HG03521 (cell line): ENCODE measurements around the gene TTPAL.

Source experiments
- ATAC-seq: cut with Tn5 transposase; IDR thresholded peaks from one replicate; pipeline ENCODE4 v1.9.1; 2021; ENCODE audit warnings: mild to moderate bottlenecking, moderate library complexity; ENCODE audit not compliant: unreplicated experiment

TTPAL gene

GRCh38 chr20:44439318-44439717 lies 36.4 kb upstream of the TTPAL start:
- no peak for ATAC-seq

GRCh38 chr20:44442298-44443070 lies 33.2 kb upstream of the TTPAL start:
- ATAC-seq: no peak

GRCh38 chr20:44445742-44446710 lies 29.6 kb upstream of the TTPAL start:
- no peak for ATAC-seq

- no peak for ATAC-seq
Measured at GRCh38 chr20:44447827-44448419, 27.8 kb upstream of the TTPAL start.

GRCh38 chr20:44448753-44449546 lies 26.7 kb upstream of the TTPAL start:
- no peak for ATAC-seq

- ATAC-seq: no peak
Measured at GRCh38 chr20:44449864-44450263, 25.8 kb upstream of the TTPAL start.

DNA sequence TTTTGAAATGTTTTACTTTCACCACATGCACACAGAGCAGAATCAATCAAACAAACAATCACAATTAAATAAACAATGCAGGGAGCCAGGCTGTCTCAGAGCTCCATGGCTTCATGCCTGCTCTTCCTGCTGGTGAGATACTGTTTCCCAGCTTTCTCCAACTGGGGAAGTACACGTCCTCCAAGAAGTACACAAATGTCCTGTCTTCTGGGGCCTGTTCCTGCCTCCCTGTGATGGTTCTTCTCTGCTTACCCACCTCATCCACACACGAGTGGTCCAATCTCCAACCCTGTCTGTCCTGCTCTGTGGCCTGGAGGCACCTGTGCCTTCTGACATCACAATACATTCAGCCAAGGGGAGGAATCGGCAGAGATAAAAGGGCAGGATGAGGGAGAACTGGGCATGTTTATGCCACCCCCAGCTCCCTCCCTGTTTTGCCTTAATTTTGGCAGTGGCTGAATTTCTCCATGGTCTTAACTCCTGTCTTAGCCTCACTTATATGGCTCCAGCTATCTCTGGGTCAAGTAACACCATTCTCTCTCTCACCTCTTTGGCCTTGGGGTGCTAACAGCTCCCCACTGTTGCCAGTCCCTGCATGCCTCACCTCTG lies 25.3 kb upstream of the TTPAL start:
- no peak for ATAC-seq

- no peak for ATAC-seq
Measured at GRCh38 chr20:44450903-44451450, 24.7 kb upstream of the TTPAL start.

DNA sequence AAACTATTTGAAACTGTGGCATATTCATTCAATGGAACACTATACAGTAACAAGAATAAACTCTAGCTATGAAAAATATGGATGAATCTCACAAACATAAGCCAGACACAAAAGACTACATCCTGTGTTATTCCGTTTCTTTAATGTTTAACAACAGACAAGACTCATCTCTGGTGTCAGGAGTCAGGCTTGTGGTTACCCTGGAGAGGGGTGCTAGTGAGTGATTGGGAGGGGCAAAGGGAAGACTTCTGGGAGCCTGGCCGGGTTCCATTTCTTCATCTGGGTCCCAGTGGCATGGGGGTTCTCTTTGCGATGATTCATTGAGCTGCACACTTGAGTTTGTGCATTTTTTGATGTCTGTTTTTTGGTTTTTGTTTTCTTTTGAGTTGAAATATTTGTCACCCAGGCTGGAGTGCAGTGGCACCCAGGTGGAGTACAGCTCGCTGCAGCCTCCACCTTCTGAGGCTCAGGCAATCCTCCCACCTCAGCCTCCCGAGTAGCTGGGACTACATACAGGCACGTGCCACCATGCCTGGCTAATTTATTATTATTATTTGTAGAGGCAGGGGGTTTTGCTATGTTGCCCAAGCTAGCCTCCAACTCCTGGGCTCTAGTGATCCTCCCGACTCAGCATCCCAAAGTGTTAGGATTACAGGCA lies 21.2 kb upstream of the TTPAL start:
- no peak for ATAC-seq

GRCh38 chr20:44455126-44455525 lies 20.5 kb upstream of the TTPAL start:
- no peak for ATAC-seq

GRCh38 chr20:44456611-44457010 lies 19.1 kb upstream of the TTPAL start:
- ATAC-seq: no peak

DNA sequence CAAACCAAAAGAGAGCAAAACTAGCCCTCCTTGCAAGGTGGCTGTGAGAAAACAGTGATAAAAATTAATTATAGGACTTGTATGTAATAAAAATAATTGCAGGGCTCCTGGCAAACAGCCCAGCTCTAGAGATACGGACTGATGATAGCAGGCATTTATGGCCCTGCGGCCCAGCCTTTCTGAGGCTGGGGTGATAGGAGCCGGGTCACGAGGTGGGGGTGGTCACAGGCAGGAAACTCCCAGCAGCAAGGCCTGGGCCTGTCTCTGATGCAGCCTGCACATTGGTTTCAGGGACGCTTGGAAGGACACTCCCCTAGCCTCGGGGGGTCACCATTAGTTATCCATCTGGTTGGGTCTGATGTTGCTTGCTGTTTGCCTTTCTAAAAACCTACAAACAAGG lies 18.7 kb upstream of the TTPAL start:
- ATAC-seq: no peak

- no peak for ATAC-seq
Measured at GRCh38 chr20:44459271-44459670, 16.4 kb upstream of the TTPAL start.

- no peak for ATAC-seq
Measured at GRCh38 chr20:44460795-44461141, 14.9 kb upstream of the TTPAL start.

DNA sequence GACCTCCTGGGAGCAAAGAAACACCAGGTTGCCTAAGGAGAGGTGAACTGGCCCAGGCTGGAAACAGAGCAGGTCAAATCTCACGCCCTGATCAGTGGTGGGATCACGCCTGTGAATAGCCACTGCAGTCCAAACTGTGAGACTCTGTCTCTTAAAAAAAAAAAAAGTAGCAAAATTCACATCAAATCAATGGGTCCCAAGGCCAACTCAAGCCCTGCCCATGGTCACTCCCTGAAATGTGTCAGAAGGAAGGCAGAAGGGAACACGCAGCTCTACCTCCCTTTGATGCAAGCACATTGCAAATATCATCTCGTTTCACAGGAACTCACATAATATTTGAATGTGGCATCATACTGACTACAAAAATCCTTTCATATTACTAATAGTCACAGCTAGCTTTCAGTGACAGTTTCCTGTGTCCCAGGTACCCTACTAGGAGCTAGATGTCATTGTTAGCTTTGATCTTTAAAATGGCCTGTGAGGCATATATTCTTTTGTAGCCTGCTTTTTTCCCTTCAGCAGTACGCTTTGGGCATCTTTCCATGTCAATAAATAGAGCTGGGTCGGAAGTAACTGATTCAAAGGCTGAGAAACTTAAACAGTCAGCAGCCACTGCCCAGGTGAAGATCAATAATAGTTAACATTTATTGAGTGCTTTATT lies 14.4 kb upstream of the TTPAL start:
- ATAC-seq: no peak

DNA sequence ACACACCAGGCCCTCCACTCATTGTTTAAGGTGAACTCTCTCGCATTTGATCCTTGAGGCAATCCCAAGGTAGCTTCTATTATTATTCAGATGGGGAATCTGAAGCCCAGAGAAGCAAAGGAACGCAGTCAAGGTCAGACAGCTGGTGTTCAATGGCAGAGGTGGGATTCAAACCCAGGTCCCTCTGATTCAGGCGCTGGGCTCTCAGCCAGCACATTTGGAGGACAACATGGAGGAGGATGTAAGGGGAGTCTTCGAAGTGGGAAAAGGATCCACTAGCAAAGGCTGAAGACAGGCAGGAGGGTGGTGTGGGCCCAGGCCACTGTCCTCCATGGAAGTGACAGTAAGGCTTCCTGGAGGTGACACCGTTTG lies 13.9 kb upstream of the TTPAL start:
- ATAC-seq: no peak

- no peak for ATAC-seq
Measured at GRCh38 chr20:44463466-44463865, 12.2 kb upstream of the TTPAL start.

GRCh38 chr20:44464514-44464913 lies 11.2 kb upstream of the TTPAL start:
- ATAC-seq: no peak

DNA sequence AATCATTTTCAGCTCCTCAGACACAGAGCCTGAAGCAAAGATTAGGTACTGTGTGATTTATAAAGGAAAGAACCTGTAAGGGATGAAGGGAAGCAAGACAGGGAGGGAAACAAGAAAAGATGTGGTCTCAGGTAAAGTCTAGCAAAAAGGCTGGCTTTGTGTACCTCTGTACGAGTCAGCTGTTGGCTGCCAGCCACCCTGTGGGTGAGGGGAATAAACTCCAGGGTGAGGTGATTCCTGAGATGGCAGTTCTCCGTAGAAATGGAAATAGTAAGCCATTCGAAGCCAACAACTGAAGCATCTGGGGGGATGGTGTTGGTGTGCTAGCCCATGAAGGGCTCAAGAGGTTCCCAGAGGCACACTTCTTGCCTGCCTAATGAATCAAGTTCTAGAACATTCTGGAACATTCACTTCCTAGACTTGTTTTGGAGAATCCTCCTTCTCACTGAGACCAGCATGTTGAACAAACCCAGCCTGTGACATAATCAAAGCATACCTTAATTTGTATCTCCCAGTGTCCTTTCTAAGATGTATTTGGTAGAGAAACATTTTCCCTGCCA lies 10.6 kb upstream of the TTPAL start:
- no peak for ATAC-seq
